Embryonic facial prominence (tissue), 1 donor: ENCODE results near the gene ADM2.
"Not testable (repeated sequence)": the region's sequence is repeated elsewhere in the genome, so short reads cannot be mapped to it uniquely, and the experiment has no call there.

Source experiments
- DNase-seq: peaks from one replicate; pipeline ENCODE4 v3.0.0-alpha.2; 2016; ENCODE audit errors: extremely low spot score

The ADM2 gene

GRCh38 chr22:50481440-50482106 lies at the start of gene ADM2:
TSS of gene ADM2 (plus strand) at chr22:50481543. CDS start at chr22:50481848, 305 bp downstream.
- DNase-seq = no peak

GRCh38 chr22:50432131-50432876 lies 49.0 kb upstream of the ADM2 start:
- no peak for DNase-seq

- DNase-seq = not testable (repeated sequence)
Measured at GRCh38 chr22:50432877-50433510, 48.3 kb upstream of the ADM2 start.

- DNase-seq = no peak
Measured at GRCh38 chr22:50434849-50435248, 46.5 kb upstream of the ADM2 start.

GRCh38 chr22:50435291-50436014 lies 45.9 kb upstream of the ADM2 start:
- DNase-seq = no peak

GRCh38 chr22:50436015-50436830 lies 45.1 kb upstream of the ADM2 start:
- DNase-seq = no peak

GRCh38 chr22:50436841-50437341 lies 44.5 kb upstream of the ADM2 start:
- no peak for DNase-seq

GRCh38 chr22:50437511-50438304 lies 43.6 kb upstream of the ADM2 start:
- DNase-seq = no peak

GRCh38 chr22:50438305-50439275 lies 42.8 kb upstream of the ADM2 start:
- DNase-seq = no peak

GRCh38 chr22:50439314-50439870 lies 42.0 kb upstream of the ADM2 start:
- no peak for DNase-seq

GRCh38 chr22:50439871-50440331 lies 41.4 kb upstream of the ADM2 start:
- DNase-seq = no peak

- DNase-seq = no peak
Measured at GRCh38 chr22:50440544-50441249, 40.6 kb upstream of the ADM2 start.

GRCh38 chr22:50441428-50441993 lies 39.8 kb upstream of the ADM2 start:
- no peak for DNase-seq

- DNase-seq = no peak
Measured at GRCh38 chr22:50443197-50443596, 38.1 kb upstream of the ADM2 start.

- no peak for DNase-seq
Measured at GRCh38 chr22:50443801-50444625, 37.3 kb upstream of the ADM2 start.

- no peak for DNase-seq
Measured at GRCh38 chr22:50444663-50445062, 36.7 kb upstream of the ADM2 start.
